Endothelial cell of umbilical vein (primary cell): ENCODE results near the gene PHLDB2. TPM values are rescaled to one million over a fixed set of nuclear protein-coding genes. Genes with fewer than 3 reads are reported as not detected.
A peak's percentile ranks its signal among the peaks of the same experiment; 100 is the strongest.

Experiments
- BruUV-seq: library from RNA; stranded (reverse); fragments of 400-500 nt; replicated peaks from 2 replicates; lab custom pipeline; 2021; lab: Mats Ljungman, UMichigan
- CTCF ChIA-PET: fragments of 300-600, 350-600 bp; sonication (Branson Sonifier 250); formaldehyde crosslinking; loops from one replicate; lab custom pipeline; 2021; ENCODE audit warnings: antibody characterized with exemption, inconsistent platforms; lab: Charles Lee
- POLR2A ChIA-PET: fragments of 300-600, 350-600 bp; sonication (Branson Sonifier 250); formaldehyde crosslinking; loops from one replicate; lab custom pipeline; 2021; ENCODE audit warnings: antibody characterized with exemption, inconsistent platforms; lab: Charles Lee
- DNase-seq: peaks from one replicate; pipeline ENCODE4 v3.0.0-alpha.2; 2011; ENCODE audit warnings: low read depth, low spot score
- FAIRE-seq: peaks from 2 replicates; lab custom pipeline; 2011; peaks lifted over from hg19 to GRCh38; lab: Jason Lieb, UNC
- H2AFZ ChIP-seq: 2 replicates; pipeline ENCODE4 v1.6.0; 2012; ENCODE audit warnings: low read depth, low read length, control low read depth, inconsistent platforms
- H3K27ac ChIP-seq: 2 replicates; pipeline ENCODE4 v1.5.1; 2011; ENCODE audit warnings: low read depth, mild to moderate bottlenecking, control low read depth, low read length, moderate library complexity; ENCODE audit not compliant: insufficient read depth
- H3K27me3 ChIP-seq, 2 experiments: 2 replicates each; pipeline versions ENCODE4 v1.6.0 to v1.6.1; 2011; ENCODE audit warnings: low read length in 2 of 2, mixed read lengths in 1 of 2; ENCODE audit not compliant: control insufficient read depth in 2 of 2, insufficient read depth in 2 of 2
- H3K36me3 ChIP-seq, 2 experiments: 2 replicates in 1 of 2; 3 replicates in 1 of 2; pipeline ENCODE4 v1.5.1; 2011; ENCODE audit warnings: low read length in 2 of 2, mild to moderate bottlenecking in 1 of 2, moderate library complexity in 1 of 2; ENCODE audit not compliant: control insufficient read depth in 2 of 2, insufficient read depth in 2 of 2; ENCODE audit errors: extremely low read depth in 1 of 2
- H3K4me1 ChIP-seq: 3 replicates; pipeline ENCODE4 v1.5.1; 2011; ENCODE audit warnings: mild to moderate bottlenecking, low read length; ENCODE audit not compliant: control insufficient read depth, insufficient read depth; ENCODE audit errors: extremely low read depth
- H3K4me2 ChIP-seq: 2 replicates; pipeline ENCODE4 v1.6.1; 2011; ENCODE audit warnings: low read length, control low read depth, mixed read lengths; ENCODE audit not compliant: insufficient read depth
- H3K4me3 ChIP-seq, 3 experiments: fragments of 200-600 bp in 1 of 3; sonication (generic), shearing (Covaris generic) in 1 of 3; replicated peaks in 1 of 3; 2 replicates each; pipeline ENCODE4 v1.5.1; 2011 to 2016; ENCODE audit warnings: control low read depth in 3 of 3, low read length in 3 of 3, mild to moderate bottlenecking in 2 of 3, inconsistent platforms in 1 of 3, low read depth in 1 of 3, moderate library complexity in 1 of 3; ENCODE audit not compliant: insufficient read depth in 1 of 3
- H3K79me2 ChIP-seq: 2 replicates; pipeline ENCODE4 v1.6.0; 2012; ENCODE audit warnings: low read length, inconsistent platforms; ENCODE audit not compliant: control insufficient read depth, insufficient read depth
- H3K9ac ChIP-seq: replicated peaks from 2 replicates; pipeline ENCODE3; 2011; ENCODE audit warnings: low read length, control low read depth; ENCODE audit not compliant: insufficient read depth; ENCODE audit errors: extremely low read depth
- H3K9me1 ChIP-seq: replicated peaks from 3 replicates; pipeline ENCODE4 v1.6.0; 2011; ENCODE audit warnings: mild to moderate bottlenecking, low read length; ENCODE audit not compliant: control insufficient read depth, insufficient read depth; ENCODE audit errors: extremely low read depth
- H3K9me3 ChIP-seq: replicated peaks from 2 replicates; pipeline ENCODE4 v1.5.1; 2012; ENCODE audit warnings: low read length, inconsistent platforms; ENCODE audit not compliant: control insufficient read depth, insufficient read depth
- H4K20me1 ChIP-seq: replicated peaks from 2 replicates; pipeline ENCODE3; 2011; ENCODE audit warnings: mild to moderate bottlenecking, low read length; ENCODE audit not compliant: control insufficient read depth, insufficient read depth; ENCODE audit errors: extremely low read depth
- EZH2 ChIP-seq: IDR thresholded peaks from 2 replicates; pipeline ENCODE4 v1.6.1; 2012; ENCODE audit warnings: borderline replicate concordance, low read depth, mild to moderate bottlenecking, moderate library complexity, low read length, inconsistent platforms; ENCODE audit not compliant: severe bottlenecking
- FOS ChIP-seq: IDR thresholded peaks from 2 replicates; pipeline ENCODE4 v1.6.1; 2011; ENCODE audit warnings: mild to moderate bottlenecking, low read length, moderate library complexity, borderline replicate concordance; ENCODE audit not compliant: insufficient read depth
- GATA2 ChIP-seq: IDR thresholded peaks from 2 replicates; pipeline ENCODE4 v1.7.0; 2011; ENCODE audit warnings: low read depth, mild to moderate bottlenecking, moderate library complexity, mixed read lengths, low read length; ENCODE audit not compliant: insufficient read length, insufficient read depth
- JUN ChIP-seq: IDR thresholded peaks from 2 replicates; pipeline ENCODE4 v1.6.1; 2011; ENCODE audit warnings: borderline replicate concordance, low read depth; ENCODE audit not compliant: insufficient read length, insufficient read depth
- MYC ChIP-seq: IDR thresholded peaks from one replicate; pipeline ENCODE4 v1.6.1; 2011; ENCODE audit warnings: mild to moderate bottlenecking, low read depth, low read length
- POLR2A ChIP-seq: IDR thresholded peaks from 2 replicates; pipeline ENCODE4 v1.6.1; 2012; ENCODE audit warnings: low read depth, mild to moderate bottlenecking, control low read depth, low read length
- POLR2AphosphoS5 ChIP-seq: IDR thresholded peaks from 2 replicates; pipeline ENCODE4 v1.6.1; 2012; ENCODE audit warnings: low read depth, mild to moderate bottlenecking, control low read depth, low read length, moderate library complexity; ENCODE audit not compliant: insufficient read depth
- dilution Hi-C: fragments of 300-500 bp; cut with MboI; formaldehyde crosslinking; loops from one replicate; pipeline ENCODE4 v1.15.0; 2019; ENCODE audit warnings: low sequenced_read_pairs; ENCODE audit not compliant: extremely low pct_ligation_motif_present
- intact Hi-C: fragments of 100-400 bp; cut with micrococcal nuclease; formaldehyde crosslinking; loops from one replicate; pipeline ENCODE4 v1.10.0; 2022
- polyA plus RNA-seq, 4 experiments: library from polyadenylated mRNA; depleted of rRNA in 3 of 4; stranded (reverse) in 3 of 4; unstranded in 1 of 4; fragments of >200 nt; gene quantifications; 2 replicates each; pipeline versions ENCODE4 v1.2.1 to v1.2.3, GENCODE V29; 2011 to 2012; ENCODE audit warnings: missing spikeins in 1 of 4
- total RNA-seq: library from RNA; stranded (reverse); gene quantifications from 2 replicates; pipeline ENCODE4 v1.2.3, GENCODE V29; 2021
- TF ChIP-seq, protein P1 (sequence below): IDR thresholded peaks from 2 replicates; pipeline ENCODE4 v1.6.1; 2011; ENCODE audit not compliant: insufficient read depth, insufficient read length
- TF ChIP-seq, protein P2 (sequence below), 2 donors: IDR thresholded peaks; 1 replicate in 1 of 2; 2 replicates in 1 of 2; pipeline ENCODE4 v1.5.1; 2011; ENCODE audit warnings: low read length in 2 of 2, mild to moderate bottlenecking in 2 of 2, moderate library complexity in 2 of 2, control low read depth in 1 of 2, inconsistent platforms in 1 of 2, low read depth in 1 of 2; ENCODE audit not compliant: insufficient read depth in 1 of 2; ENCODE audit errors: extremely low read depth in 1 of 2

PHLDB2 gene
- total and polyA plus RNA-seq, 2 donors (not counting 3 experiments of a cell fraction or from before 2014, with no cell fraction given): 22.4 to 104 TPM

DNA sequence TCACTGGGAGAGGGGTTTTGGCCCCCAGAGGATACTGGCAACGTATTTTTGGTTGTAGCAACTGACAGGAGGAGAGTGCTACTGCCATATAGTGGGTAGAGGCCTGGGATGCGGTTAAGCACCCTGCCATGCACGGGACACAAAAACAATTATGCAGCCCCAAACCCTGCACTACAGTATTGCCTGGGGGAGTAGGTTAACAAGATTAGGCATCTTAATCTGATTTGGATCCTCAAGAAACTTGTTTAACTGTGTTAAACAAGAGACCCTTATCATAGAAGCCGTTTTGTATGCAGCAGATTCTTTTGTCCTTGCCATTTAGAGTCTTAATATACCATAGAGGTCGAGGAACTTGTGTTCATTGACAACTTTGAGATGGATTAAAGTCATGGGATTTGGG is 3.4 kb downstream of the PHLDB2 start:
- Histone ChIP-seq H3K79me2 (peaks cover 64% of the 10 kb centered on the region), H3K9me3 (no peaks in the 10 kb centered on the region), H3K9me1 (no peaks in the 10 kb centered on the region), H3K36me3 (no peaks in the 10 kb centered on the region), H3K4me2 (peak overlapping the region; percentile 99), H3K4me3 (no peak overlapping the region), H3K27me3 (no peaks in the 10 kb centered on the region), H3K9ac (peak overlapping the region; percentile 12), H2AFZ (no peak overlapping the region), H3K27ac (peak overlapping the region; percentile 98), H4K20me1 (no peaks in the 10 kb centered on the region), H3K4me1 (peaks cover 54% of the 10 kb centered on the region)
- BruUV-seq: no TSS peak
- FAIRE-seq: no peak
- POLR2A ChIA-PET: no interaction called here
- no peak for DNase-seq
- dilution Hi-C loops (loop anchor here (25.0 kb wide), 1 partner anchor 125 kb away; no protein-coding TSS in a partner anchor), intact Hi-C loops (no loop called here)
- TF ChIP-seq, protein P1, sequence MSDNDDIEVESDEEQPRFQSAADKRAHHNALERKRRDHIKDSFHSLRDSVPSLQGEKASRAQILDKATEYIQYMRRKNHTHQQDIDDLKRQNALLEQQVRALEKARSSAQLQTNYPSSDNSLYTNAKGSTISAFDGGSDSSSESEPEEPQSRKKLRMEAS: no peak
- TF ChIP-seq POLR2A (no peak), JUN (no peak), FOS (no peak), GATA2 (no peak), POLR2AphosphoS5 (no peak), MYC (no peak), EZH2 (no peak)
- TF ChIP-seq, protein P2, sequence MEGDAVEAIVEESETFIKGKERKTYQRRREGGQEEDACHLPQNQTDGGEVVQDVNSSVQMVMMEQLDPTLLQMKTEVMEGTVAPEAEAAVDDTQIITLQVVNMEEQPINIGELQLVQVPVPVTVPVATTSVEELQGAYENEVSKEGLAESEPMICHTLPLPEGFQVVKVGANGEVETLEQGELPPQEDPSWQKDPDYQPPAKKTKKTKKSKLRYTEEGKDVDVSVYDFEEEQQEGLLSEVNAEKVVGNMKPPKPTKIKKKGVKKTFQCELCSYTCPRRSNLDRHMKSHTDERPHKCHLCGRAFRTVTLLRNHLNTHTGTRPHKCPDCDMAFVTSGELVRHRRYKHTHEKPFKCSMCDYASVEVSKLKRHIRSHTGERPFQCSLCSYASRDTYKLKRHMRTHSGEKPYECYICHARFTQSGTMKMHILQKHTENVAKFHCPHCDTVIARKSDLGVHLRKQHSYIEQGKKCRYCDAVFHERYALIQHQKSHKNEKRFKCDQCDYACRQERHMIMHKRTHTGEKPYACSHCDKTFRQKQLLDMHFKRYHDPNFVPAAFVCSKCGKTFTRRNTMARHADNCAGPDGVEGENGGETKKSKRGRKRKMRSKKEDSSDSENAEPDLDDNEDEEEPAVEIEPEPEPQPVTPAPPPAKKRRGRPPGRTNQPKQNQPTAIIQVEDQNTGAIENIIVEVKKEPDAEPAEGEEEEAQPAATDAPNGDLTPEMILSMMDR (IDR thresholded peaks at IDR 0.05; ENCODE audit: extremely low read depth in 1 of 2, insufficient read depth in 1 of 2, low read depth in 1 of 2, low read length in 2 of 2): no peak
- CTCF ChIA-PET: interaction anchor here (3.9 to 8.7 kb wide), 3 partner anchors 105 to 143 kb away, joined by 45 to 424 read pairs (median 53); no protein-coding TSS in a partner anchor
